KMS-11 (cell line): ENCODE data around the gene PTGIS.

Experiments used
- H2AFZ ChIP-seq: fragments of 200-600 bp; sonication (generic); 2 replicates; pipeline ENCODE4 v1.6.1; 2016; ENCODE audit warnings: antibody characterized with exemption, mixed run types, low read depth
- H3K27ac ChIP-seq: fragments of 200-600 bp; sonication (generic); 2 replicates; pipeline ENCODE4 v1.6.1; 2016; ENCODE audit warnings: mild to moderate bottlenecking, mixed run types
- H3K27me3 ChIP-seq: fragments of 200-600 bp; sonication (generic); 2 replicates; pipeline ENCODE4 v1.6.1; 2017; ENCODE audit warnings: mild to moderate bottlenecking, low read depth, mixed run types, moderate library complexity; ENCODE audit not compliant: insufficient read depth
- H3K36me3 ChIP-seq: fragments of 200-600 bp; sonication (generic); 2 replicates; pipeline ENCODE4 v1.6.1; 2017; ENCODE audit warnings: mild to moderate bottlenecking, mixed run types; ENCODE audit not compliant: insufficient read depth
- H3K4me1 ChIP-seq: fragments of 200-600 bp; sonication (generic); 2 replicates; pipeline ENCODE4 v1.6.1; 2016; ENCODE audit warnings: mild to moderate bottlenecking, low read depth, mixed run types; ENCODE audit not compliant: poor library complexity, severe bottlenecking
- H3K4me2 ChIP-seq: fragments of 200-600 bp; sonication (generic); 2 replicates; pipeline ENCODE4 v1.7.0; 2016; ENCODE audit warnings: mild to moderate bottlenecking, mixed run types
- H3K4me3 ChIP-seq: fragments of 200-600 bp; sonication (generic); IDR thresholded peaks from 2 replicates; pipeline ENCODE4 v1.6.1; 2017; ENCODE audit warnings: low read depth, low read length, mixed read lengths; ENCODE audit not compliant: insufficient read depth
- H3K79me2 ChIP-seq: fragments of 200-600 bp; sonication (generic); 2 replicates; pipeline ENCODE4 v1.6.1; 2016; ENCODE audit warnings: low read depth, mixed run types; ENCODE audit not compliant: insufficient read depth
- H3K9ac ChIP-seq: fragments of 200-600 bp; sonication (generic); 2 replicates; pipeline ENCODE4 v1.6.1; 2016; ENCODE audit warnings: mild to moderate bottlenecking, mixed run types
- H4K20me1 ChIP-seq: fragments of 200-600 bp; sonication (generic); 2 replicates; pipeline ENCODE4 v1.6.1; 2016; ENCODE audit warnings: mild to moderate bottlenecking, mixed run types; ENCODE audit not compliant: insufficient read depth
- TF ChIP-seq, protein P1 (sequence below): fragments of 200-600 bp; sonication (generic); conservative IDR thresholded peaks from 2 replicates; pipeline ENCODE4 v1.6.1; 2017; ENCODE audit warnings: low read depth, mild to moderate bottlenecking, antibody characterized with exemption, low read length, moderate library complexity, mixed read lengths

PTGIS gene

DNA sequence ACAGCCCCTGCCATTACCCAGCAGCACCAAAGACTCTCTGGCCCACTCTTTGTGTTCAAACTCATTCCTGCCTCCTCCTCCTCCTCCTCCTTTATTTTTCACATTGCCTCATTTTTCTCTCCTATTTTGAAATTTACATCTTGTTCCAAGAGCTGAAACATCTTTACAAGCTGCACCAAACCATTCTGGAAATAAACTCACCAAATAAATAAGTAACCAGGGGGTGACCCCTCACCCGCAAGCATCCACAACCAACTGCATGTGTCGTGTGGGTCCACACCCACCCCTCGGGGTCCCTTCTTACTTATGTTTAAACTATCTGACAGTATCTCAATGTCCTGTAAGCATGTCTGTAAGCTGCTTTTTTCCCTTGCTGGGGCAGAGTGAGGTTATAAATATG is 86.8 kb downstream of the PTGIS start:
- Histone ChIP-seq H3K4me1 (peaks cover 4% of the 10 kb centered on the region), H2AFZ (no peak overlapping the region), H3K27ac (no peak overlapping the region), H3K79me2 (no peaks in the 10 kb centered on the region), H3K9ac (no peak overlapping the region), H3K4me3 (no peak overlapping the region), H3K36me3 (no peaks in the 10 kb centered on the region), H4K20me1 (no peaks in the 10 kb centered on the region), H3K27me3 (peaks cover 36% of the 10 kb centered on the region), H3K4me2 (no peak overlapping the region)
- TF ChIP-seq, protein P1, sequence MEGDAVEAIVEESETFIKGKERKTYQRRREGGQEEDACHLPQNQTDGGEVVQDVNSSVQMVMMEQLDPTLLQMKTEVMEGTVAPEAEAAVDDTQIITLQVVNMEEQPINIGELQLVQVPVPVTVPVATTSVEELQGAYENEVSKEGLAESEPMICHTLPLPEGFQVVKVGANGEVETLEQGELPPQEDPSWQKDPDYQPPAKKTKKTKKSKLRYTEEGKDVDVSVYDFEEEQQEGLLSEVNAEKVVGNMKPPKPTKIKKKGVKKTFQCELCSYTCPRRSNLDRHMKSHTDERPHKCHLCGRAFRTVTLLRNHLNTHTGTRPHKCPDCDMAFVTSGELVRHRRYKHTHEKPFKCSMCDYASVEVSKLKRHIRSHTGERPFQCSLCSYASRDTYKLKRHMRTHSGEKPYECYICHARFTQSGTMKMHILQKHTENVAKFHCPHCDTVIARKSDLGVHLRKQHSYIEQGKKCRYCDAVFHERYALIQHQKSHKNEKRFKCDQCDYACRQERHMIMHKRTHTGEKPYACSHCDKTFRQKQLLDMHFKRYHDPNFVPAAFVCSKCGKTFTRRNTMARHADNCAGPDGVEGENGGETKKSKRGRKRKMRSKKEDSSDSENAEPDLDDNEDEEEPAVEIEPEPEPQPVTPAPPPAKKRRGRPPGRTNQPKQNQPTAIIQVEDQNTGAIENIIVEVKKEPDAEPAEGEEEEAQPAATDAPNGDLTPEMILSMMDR = no peak

DNA sequence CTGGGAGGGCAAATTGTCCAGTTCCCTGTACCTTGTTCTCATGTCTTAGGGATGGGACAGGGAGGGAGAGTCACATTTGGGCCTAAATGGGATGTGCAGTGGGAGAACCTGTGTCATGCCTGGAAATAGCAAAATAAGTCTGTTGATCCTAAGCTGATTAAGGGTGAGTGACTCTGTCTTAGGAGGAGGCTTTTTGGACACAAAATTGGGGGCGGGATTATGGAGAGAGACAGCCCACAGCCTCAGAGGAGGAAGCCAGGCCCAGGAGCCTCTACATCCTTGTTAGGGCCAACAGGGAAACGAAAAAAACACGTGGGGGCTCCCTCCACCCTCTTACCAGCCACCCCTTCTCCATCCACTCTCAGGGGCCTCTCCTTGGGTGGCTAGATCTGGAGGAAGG is 87.7 kb downstream of the PTGIS start:
- Histone ChIP-seq H4K20me1 (no peaks in the 10 kb centered on the region), H3K9ac (no peak overlapping the region), H3K36me3 (no peaks in the 10 kb centered on the region), H3K27me3 (peaks cover 29% of the 10 kb centered on the region), H3K27ac (no peak overlapping the region), H2AFZ (no peak overlapping the region), H3K4me1 (peaks cover 4% of the 10 kb centered on the region), H3K4me2 (no peak overlapping the region), H3K79me2 (no peaks in the 10 kb centered on the region), H3K4me3 (no peak overlapping the region)
- TF ChIP-seq, protein P1 = no peak

DNA sequence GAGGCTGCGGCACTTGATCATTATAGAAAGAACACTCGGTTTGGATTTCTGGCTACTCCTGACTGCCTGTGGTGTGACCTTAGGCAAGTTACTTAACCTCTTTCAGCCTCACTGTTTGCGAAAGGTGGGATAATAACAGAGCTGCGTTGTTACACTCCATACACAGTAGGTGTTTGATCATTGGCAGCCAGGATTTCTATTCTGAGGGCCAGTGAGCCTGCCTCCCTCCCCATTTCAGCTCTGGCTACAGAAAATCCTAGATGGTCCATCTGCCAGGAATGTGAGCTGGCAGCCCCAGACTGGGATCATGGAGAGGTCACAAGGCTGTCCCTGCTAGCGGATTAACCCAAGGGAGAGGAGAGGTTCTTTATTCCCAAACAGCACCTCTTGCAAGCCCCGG is 88.2 kb downstream of the PTGIS start:
- TF ChIP-seq, protein P1 = no peak
- Histone ChIP-seq H3K79me2 (no peaks in the 10 kb centered on the region), H3K27ac (no peak overlapping the region), H3K4me3 (no peak overlapping the region), H4K20me1 (no peaks in the 10 kb centered on the region), H3K9ac (no peak overlapping the region), H3K36me3 (no peaks in the 10 kb centered on the region), H3K4me2 (no peak overlapping the region), H2AFZ (no peak overlapping the region), H3K27me3 (peaks cover 24% of the 10 kb centered on the region), H3K4me1 (peaks cover 4% of the 10 kb centered on the region)

DNA sequence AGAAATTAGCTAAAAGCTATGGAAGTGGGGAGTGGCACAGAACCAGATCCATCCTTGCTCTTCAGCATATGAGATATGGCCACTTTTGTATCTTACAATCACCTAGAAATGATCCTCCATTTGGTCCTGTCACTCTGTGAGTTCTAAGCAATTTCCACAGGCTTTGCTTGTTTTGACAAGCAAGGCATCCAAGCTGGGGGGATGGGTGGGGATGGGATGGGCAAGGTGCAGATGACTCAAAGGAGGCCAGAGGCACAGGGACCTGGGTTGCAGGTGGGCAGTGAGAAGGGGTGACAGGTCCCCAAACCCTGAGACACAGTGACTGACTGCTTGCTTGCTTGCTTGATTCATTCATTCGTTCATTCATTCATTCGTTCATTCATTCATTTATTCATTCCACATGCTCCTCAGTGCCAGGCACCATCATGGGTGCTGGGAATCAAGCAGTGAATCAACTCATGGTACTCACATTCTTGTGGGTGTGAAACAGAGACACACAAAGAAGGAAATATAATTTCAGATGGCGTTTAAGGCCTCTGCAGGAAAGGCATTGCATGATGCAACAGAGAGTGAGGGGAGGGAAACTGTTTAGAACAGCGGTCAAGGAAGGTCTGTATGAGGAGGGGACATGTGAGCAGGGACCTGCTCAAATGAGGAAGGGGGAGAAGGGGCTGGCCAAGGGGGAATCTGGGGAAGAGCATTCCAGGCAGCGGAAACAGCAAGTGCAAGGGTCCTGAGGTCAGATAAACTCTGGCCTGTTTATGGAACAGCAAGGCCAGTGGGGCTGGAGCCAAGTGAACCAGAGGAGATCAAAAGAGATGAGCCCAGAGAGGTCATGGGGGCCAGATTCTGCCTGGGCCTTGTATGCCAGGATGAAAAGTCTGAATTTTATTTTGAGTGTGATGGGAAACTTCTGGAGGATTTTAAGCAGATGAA is 88.9 kb downstream of the PTGIS start:
- Histone ChIP-seq H3K9ac (no peak overlapping the region), H3K4me2 (no peak overlapping the region), H3K36me3 (no peaks in the 10 kb centered on the region), H2AFZ (no peak overlapping the region), H3K27ac (no peak overlapping the region), H4K20me1 (no peaks in the 10 kb centered on the region), H3K4me1 (peaks cover 4% of the 10 kb centered on the region), H3K4me3 (no peak overlapping the region), H3K27me3 (peaks cover 22% of the 10 kb centered on the region), H3K79me2 (no peaks in the 10 kb centered on the region)
- TF ChIP-seq, protein P1 = no peak
